ENCODE data around the gene DOCK4. TPM values are rescaled to one million over a fixed set of nuclear protein-coding genes. Genes with fewer than 3 reads are reported as not detected.

The DOCK4 gene
- total RNA-seq, 1 experiment from 2014 or later = 20.4 TPM

DNA sequence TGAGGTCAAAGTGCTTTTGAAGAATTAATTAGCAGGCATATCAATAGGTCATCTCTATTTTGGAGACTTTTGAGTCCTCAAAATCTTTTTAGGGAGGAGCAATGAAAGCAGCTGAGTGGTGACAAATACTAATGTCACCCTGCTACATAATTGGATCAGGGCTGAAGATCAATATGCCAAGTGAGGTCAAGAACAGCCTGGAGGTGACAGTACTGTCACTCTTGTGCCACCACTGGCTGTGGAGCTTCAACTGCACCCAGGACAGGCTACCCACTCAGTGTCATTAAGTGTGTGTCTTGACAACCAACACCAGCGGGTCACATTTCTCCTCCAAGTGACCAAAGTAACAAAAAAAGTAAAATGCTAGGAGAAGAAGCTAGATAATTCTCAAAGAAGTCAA is 167.8 kb downstream of the DOCK4 start:
- TF ChIP-seq, protein P1, sequence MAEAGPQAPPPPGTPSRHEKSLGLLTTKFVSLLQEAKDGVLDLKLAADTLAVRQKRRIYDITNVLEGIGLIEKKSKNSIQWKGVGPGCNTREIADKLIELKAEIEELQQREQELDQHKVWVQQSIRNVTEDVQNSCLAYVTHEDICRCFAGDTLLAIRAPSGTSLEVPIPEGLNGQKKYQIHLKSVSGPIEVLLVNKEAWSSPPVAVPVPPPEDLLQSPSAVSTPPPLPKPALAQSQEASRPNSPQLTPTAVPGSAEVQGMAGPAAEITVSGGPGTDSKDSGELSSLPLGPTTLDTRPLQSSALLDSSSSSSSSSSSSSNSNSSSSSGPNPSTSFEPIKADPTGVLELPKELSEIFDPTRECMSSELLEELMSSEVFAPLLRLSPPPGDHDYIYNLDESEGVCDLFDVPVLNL (CRISPR knock-in tag; IDR thresholded peaks at IDR 0.05; ENCODE audit: borderline replicate concordance, low read depth) = no peak
- no peak for TF ChIP-seq CREB1 (CRISPR knock-in tag; IDR thresholded peaks at IDR 0.05)
- TF ChIP-seq CREM (CRISPR knock-in tag; IDR thresholded peaks at IDR 0.05) = no peak
- TF ChIP-seq GRHL2 (CRISPR knock-in tag; IDR thresholded peaks at IDR 0.05; ENCODE audit: insufficient replicate concordance, severe bottlenecking) = no peak
- no peak for TF ChIP-seq TCF7 (CRISPR knock-in tag; IDR thresholded peaks at IDR 0.05; ENCODE audit: low read depth)
- TF ChIP-seq NFATC4 (CRISPR knock-in tag; IDR thresholded peaks at IDR 0.05) = no peak
- TF ChIP-seq, protein P2, sequence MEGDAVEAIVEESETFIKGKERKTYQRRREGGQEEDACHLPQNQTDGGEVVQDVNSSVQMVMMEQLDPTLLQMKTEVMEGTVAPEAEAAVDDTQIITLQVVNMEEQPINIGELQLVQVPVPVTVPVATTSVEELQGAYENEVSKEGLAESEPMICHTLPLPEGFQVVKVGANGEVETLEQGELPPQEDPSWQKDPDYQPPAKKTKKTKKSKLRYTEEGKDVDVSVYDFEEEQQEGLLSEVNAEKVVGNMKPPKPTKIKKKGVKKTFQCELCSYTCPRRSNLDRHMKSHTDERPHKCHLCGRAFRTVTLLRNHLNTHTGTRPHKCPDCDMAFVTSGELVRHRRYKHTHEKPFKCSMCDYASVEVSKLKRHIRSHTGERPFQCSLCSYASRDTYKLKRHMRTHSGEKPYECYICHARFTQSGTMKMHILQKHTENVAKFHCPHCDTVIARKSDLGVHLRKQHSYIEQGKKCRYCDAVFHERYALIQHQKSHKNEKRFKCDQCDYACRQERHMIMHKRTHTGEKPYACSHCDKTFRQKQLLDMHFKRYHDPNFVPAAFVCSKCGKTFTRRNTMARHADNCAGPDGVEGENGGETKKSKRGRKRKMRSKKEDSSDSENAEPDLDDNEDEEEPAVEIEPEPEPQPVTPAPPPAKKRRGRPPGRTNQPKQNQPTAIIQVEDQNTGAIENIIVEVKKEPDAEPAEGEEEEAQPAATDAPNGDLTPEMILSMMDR (IDR thresholded peaks at IDR 0.05) = no peak
- TF ChIP-seq NFYB (CRISPR knock-in tag; conservative IDR thresholded peaks at IDR 0.05; ENCODE audit: low read depth) = no peak
- TF ChIP-seq ZNF317 (CRISPR knock-in tag; IDR thresholded peaks at IDR 0.05; ENCODE audit: borderline replicate concordance, low read depth) = no peak
- TF ChIP-seq SP1 (CRISPR knock-in tag; conservative IDR thresholded peaks at IDR 0.05) = no peak
- TF ChIP-seq SOX15 (CRISPR knock-in tag; IDR thresholded peaks at IDR 0.05) = no peak
- TF ChIP-seq, protein P3, sequence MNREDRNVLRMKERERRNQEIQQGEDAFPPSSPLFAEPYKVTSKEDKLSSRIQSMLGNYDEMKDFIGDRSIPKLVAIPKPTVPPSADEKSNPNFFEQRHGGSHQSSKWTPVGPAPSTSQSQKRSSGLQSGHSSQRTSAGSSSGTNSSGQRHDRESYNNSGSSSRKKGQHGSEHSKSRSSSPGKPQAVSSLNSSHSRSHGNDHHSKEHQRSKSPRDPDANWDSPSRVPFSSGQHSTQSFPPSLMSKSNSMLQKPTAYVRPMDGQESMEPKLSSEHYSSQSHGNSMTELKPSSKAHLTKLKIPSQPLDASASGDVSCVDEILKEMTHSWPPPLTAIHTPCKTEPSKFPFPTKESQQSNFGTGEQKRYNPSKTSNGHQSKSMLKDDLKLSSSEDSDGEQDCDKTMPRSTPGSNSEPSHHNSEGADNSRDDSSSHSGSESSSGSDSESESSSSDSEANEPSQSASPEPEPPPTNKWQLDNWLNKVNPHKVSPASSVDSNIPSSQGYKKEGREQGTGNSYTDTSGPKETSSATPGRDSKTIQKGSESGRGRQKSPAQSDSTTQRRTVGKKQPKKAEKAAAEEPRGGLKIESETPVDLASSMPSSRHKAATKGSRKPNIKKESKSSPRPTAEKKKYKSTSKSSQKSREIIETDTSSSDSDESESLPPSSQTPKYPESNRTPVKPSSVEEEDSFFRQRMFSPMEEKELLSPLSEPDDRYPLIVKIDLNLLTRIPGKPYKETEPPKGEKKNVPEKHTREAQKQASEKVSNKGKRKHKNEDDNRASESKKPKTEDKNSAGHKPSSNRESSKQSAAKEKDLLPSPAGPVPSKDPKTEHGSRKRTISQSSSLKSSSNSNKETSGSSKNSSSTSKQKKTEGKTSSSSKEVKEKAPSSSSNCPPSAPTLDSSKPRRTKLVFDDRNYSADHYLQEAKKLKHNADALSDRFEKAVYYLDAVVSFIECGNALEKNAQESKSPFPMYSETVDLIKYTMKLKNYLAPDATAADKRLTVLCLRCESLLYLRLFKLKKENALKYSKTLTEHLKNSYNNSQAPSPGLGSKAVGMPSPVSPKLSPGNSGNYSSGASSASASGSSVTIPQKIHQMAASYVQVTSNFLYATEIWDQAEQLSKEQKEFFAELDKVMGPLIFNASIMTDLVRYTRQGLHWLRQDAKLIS (CRISPR knock-in tag; IDR thresholded peaks at IDR 0.05; ENCODE audit: borderline replicate concordance) = no peak
- TF ChIP-seq, protein P4, sequence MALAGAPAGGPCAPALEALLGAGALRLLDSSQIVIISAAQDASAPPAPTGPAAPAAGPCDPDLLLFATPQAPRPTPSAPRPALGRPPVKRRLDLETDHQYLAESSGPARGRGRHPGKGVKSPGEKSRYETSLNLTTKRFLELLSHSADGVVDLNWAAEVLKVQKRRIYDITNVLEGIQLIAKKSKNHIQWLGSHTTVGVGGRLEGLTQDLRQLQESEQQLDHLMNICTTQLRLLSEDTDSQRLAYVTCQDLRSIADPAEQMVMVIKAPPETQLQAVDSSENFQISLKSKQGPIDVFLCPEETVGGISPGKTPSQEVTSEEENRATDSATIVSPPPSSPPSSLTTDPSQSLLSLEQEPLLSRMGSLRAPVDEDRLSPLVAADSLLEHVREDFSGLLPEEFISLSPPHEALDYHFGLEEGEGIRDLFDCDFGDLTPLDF (CRISPR knock-in tag; IDR thresholded peaks at IDR 0.05) = no peak
- no peak for TF ChIP-seq FOXJ3 (CRISPR knock-in tag; IDR thresholded peaks at IDR 0.05; ENCODE audit: borderline replicate concordance)
- TF ChIP-seq, protein P5, sequence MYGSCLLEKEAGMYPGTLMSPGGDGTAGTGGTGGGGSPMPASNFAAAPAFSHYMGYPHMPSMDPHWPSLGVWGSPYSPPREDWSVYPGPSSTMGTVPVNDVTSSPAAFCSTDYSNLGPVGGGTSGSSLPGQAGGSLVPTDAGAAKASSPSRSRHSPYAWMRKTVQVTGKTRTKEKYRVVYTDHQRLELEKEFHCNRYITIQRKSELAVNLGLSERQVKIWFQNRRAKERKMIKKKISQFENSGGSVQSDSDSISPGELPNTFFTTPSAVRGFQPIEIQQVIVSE (CRISPR knock-in tag; IDR thresholded peaks at IDR 0.05; ENCODE audit: borderline replicate concordance) = no peak
- TF ChIP-seq ZNF423 (CRISPR knock-in tag; IDR thresholded peaks at IDR 0.05) = no peak
- TF ChIP-seq, protein P6, sequence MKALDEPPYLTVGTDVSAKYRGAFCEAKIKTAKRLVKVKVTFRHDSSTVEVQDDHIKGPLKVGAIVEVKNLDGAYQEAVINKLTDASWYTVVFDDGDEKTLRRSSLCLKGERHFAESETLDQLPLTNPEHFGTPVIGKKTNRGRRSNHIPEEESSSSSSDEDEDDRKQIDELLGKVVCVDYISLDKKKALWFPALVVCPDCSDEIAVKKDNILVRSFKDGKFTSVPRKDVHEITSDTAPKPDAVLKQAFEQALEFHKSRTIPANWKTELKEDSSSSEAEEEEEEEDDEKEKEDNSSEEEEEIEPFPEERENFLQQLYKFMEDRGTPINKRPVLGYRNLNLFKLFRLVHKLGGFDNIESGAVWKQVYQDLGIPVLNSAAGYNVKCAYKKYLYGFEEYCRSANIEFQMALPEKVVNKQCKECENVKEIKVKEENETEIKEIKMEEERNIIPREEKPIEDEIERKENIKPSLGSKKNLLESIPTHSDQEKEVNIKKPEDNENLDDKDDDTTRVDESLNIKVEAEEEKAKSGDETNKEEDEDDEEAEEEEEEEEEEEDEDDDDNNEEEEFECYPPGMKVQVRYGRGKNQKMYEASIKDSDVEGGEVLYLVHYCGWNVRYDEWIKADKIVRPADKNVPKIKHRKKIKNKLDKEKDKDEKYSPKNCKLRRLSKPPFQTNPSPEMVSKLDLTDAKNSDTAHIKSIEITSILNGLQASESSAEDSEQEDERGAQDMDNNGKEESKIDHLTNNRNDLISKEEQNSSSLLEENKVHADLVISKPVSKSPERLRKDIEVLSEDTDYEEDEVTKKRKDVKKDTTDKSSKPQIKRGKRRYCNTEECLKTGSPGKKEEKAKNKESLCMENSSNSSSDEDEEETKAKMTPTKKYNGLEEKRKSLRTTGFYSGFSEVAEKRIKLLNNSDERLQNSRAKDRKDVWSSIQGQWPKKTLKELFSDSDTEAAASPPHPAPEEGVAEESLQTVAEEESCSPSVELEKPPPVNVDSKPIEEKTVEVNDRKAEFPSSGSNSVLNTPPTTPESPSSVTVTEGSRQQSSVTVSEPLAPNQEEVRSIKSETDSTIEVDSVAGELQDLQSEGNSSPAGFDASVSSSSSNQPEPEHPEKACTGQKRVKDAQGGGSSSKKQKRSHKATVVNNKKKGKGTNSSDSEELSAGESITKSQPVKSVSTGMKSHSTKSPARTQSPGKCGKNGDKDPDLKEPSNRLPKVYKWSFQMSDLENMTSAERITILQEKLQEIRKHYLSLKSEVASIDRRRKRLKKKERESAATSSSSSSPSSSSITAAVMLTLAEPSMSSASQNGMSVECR (CRISPR knock-in tag; IDR thresholded peaks at IDR 0.05; ENCODE audit: borderline replicate concordance) = no peak
- TF ChIP-seq GABPB1 (CRISPR knock-in tag; IDR thresholded peaks at IDR 0.05) = no peak
- no peak for TF ChIP-seq ZNF219 (CRISPR knock-in tag; IDR thresholded peaks at IDR 0.05; ENCODE audit: borderline replicate concordance)
- TF ChIP-seq FOXK1 (CRISPR knock-in tag; IDR thresholded peaks at IDR 0.05) = no peak
- Mint-ChIP-seq H3K36me3 (peaks cover 3% of the 10 kb centered on the region; the same call in 1 of the 2 replicates), H3K9me3 (peaks cover 8% of the 10 kb centered on the region), H3K4me3 (no peak overlapping the region), H3K27me3 (ENCODE audit: low read depth) (no peaks in the 10 kb centered on the region), H3K4me1 (peaks cover 28% of the 10 kb centered on the region), H3K27ac (no peak overlapping the region)
- POLR2A ChIA-PET = no interaction called here
- CTCF ChIA-PET = no interaction called here
- no peak for ATAC-seq
- no peak for DNase-seq (ENCODE audit: low spot score)
